ENCODE measurements around the gene APOBEC3F.
"Not testable (repeated sequence)": the region's sequence is repeated elsewhere in the genome, so short reads cannot be mapped to it uniquely, and the experiment has no call there.

Gene APOBEC3F

DNA sequence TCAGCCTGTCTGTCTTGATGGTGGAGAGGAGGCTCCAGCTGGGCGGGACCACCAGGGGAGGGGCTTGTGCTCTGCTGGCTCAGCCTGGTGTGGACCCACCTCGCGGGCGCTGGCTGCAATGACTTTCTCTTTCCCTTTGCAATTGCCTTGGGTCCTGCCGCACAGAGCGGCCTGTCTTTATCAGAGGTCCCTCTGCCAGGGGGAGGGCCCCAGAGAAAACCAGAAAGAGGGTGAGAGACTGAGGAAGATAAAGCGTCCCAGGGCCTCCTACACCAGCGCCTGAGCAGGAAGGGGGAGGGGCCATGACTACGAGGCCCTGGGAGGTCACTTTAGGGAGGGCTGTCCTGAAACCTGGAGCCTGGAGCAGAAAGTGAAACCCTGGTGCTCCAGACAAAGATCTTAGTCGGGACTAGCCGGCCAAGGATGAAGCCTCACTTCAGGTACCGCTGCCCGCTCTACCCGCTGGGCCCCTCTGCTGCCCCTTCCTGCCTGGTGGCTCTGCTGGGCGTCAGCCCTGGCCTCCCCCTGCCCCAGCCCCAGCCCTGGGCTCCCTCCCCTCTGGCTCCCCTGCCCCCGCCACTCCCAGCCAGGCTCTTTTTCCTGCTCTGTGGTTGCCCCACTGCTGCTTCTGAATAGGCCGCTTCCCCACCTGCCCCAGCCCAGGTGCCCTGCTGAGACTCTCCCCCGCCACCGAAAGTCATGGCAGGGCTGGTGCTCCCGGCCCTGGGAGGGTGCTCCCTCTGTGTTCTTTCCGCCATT is at the start of gene APOBEC3F:
APOBEC3F (plus strand) TSS at position 327 of the 759 bp plus-strand sequence; CDS start at position 424, 97 bp downstream.
- peak; percentile 7 for DNase-seq

DNA sequence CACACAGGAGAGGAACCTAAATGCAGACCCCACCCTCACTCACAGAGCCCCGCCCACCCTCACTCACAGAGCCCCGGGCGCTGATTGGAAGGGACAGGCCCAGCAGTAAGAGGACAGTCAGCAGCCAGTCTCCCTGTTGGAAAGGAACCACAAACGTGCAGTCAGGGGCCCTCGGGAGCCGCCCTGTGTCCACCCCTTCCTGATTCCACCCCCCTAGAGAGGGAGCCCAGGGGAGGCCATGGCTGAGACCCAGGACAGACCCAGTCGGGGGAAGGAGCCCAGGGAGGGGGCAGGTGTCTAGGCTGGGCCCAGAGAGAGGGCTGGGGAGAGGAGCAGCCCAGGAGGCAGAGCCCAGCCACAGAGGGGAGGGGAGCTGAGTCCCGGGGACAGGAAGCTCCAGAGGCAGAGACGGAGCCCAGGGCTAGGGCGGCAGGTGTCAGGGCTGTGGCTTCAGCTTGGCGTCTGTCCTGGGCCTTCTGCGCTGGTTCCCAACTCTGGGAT is 47.7 kb upstream of the APOBEC3F start:
- DNase-seq = not testable (repeated sequence)

DNA sequence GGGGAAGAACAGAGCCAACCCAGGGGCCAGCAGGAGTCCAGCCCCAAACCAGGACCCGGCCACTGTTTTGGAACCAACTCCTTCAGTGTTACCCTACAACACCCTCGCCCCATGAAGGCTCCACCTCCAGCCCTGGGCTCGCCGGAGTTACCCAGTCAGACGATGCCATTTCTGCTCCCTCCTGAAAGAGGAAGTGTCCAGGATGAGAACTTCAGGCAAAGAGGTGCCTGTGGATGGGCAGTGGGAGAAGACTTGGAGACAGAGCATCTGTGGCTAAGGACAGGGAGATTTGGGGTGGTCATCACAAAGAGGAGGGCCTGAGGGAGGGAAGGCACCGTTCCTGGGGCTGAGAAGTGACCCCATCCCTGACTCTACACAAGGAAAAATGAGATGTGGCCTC is 44.6 kb upstream of the APOBEC3F start:
- DNase-seq = no peak

DNA sequence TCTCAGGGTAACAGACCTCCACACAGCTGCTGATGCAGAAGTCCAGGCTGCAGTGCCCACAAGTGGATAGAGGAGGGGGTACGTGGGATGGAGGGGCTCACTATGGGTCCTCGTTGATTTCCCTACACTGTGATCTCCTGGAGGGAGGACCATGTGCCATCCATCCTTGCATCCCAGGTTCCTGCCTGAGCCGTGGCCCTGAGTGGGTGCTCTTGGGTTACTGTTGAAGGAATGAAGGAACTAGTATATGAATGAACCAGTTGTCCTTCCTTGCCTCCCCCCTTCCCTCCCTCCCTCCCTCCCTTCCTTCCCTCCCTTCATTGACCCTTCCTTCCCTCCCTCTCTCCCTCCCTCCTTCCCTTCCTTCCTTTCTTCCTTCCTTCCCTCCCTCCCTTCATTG is 43.1 kb upstream of the APOBEC3F start:
- no peak for DNase-seq

DNA sequence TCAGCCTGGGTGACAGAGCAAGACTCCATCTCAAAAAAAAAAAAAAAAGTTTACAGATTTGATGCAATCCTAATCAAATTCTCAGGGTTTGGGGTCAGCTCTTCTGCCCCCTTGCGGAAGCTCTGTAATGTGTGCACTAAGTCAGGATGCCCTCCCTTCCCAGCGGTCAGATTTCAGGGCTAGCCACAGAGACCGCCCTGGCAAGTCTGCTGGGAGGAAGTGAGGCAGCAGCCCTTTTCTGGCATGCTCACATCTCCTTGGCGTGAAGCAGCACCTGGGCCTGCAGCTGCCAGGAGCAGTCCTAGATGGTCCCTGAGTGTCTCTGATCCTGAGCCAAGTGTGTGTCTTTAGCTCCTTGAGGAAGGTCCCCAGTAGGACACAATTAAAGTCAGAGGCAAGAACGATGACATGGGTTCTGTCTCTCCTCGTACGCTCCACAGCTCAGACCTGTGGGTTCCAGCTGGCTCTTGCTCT is 37.5 kb upstream of the APOBEC3F start:
- peak; percentile 68 for DNase-seq

DNA sequence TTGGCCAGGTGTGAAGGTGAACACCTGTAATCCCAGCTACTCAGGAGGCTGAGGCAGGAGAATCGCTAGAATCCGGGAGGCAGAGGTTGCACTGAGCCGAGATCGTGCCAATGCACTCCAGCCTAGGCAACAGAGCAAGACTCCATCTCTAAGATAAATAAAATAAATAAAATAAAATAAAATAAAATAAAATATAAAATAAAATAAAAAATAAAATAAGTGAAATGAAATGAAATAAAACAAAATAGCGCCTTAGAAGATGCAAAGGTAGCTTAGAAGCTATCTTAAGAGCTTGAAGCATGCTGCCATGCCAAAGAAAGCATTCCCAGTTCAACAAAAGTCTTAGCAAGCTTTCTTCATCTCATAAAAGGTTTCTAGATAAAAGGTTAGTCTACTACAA is 33.5 kb upstream of the APOBEC3F start:
- no peak for DNase-seq

DNA sequence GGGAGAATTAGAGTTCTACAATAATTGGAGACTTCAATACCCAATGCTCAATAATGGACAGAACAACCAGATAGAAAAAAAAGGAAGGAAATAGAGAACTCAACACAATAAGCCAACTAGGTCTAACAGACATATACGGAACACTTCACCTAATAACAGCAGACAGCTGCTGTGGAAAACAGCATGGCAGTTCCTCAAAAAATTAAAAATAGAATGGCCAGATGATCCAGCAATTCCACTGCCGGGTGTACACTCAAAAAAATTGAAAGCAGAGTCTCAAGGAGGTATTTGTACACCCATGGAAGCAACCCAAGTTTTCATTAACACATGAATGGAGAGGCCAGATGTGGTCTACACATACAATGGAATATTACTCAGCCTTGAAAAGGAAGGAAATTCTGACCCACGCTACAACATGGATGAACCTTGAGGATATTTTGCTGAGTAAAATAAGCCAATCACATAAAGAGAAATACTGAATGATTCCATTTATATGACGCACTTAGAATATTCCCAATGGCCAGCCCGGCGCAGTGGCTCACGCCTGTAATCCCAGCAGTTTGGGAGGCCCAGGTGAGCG is 32.3 kb upstream of the APOBEC3F start:
- not testable (repeated sequence) for DNase-seq

DNA sequence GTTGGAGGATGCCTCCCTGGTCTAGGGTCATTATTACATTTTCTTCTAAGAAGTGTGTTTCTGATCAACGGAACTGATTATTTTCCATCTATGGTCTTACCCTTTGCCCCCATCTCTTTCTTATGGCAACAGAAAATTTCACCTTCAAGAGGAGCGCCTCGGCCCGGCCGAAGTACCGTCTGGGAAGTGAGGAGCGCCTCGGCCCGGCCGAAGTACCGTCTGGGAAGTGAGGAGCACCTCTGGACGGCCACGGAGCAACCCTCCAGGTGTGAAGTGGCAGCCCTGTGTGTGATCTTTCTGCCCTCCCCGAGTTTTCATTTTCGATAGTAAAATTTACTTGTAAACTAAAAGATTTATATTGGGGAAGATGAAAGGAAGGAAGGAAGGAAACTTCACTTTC is 29.7 kb upstream of the APOBEC3F start:
- no peak for DNase-seq

DNA sequence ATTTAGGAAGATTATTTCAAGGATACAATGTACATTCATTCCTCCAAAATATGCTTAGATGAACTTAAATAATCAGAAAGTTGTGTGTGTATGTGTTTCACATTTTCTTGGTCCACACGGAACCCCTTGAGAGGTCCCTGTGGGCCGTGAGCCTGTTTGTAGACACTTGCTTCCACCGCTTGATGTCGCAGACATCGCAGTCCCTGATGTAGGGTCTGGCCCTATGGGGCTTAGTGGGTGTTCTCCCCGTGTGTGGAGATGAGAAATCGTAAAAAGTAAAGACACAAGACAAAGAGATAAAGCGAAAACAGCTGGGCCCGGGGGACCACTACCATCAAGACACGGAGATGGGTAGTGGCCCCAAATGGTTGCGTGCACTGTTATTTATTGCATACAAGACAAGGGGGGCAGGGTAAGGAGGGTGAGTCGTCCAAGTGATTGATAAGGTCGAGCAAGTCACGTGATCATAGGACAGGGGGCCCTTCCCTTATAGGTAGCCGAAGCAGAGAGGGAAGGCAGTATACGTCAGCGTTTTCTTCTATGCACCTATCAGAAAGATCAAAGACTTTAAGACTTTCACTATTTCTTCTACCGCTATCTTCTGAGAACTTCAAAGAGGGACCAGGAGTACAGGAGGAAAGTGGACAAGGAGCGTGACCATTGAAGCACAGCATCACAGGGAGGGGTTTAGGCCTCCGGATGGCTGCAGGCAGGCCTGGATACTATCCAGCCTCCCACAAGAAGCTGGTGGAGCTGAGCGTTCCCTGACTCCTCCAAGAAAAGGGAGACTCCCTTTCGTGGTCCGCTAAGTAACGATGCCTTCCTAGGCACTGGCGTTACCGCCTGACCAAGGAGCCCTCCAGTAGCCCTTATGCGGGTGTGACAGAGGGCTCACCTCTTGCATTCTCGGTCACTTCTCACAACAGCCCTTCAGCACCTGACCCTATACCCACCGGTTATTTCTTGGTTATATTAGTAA is 27.8 kb upstream of the APOBEC3F start:
- DNase-seq = no peak

DNA sequence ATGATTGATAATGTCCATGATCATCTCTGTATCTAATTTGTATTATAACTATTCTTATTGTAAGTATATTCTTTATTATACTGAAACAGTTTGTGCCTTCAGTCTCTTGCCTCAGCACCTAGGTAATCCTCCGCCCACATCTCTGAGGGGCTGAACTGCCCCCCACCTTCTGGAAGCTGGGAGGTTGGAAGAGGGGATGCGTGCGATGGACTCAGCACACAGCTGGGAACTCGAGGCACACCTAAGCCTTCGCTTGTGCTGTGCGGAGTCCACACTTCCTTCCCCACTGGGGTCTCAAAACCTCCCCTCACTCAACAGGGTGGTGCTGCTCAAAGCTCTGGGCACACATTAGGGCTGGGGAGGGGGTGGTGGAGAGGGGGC is 27.1 kb upstream of the APOBEC3F start:
- not testable (repeated sequence) for DNase-seq

DNA sequence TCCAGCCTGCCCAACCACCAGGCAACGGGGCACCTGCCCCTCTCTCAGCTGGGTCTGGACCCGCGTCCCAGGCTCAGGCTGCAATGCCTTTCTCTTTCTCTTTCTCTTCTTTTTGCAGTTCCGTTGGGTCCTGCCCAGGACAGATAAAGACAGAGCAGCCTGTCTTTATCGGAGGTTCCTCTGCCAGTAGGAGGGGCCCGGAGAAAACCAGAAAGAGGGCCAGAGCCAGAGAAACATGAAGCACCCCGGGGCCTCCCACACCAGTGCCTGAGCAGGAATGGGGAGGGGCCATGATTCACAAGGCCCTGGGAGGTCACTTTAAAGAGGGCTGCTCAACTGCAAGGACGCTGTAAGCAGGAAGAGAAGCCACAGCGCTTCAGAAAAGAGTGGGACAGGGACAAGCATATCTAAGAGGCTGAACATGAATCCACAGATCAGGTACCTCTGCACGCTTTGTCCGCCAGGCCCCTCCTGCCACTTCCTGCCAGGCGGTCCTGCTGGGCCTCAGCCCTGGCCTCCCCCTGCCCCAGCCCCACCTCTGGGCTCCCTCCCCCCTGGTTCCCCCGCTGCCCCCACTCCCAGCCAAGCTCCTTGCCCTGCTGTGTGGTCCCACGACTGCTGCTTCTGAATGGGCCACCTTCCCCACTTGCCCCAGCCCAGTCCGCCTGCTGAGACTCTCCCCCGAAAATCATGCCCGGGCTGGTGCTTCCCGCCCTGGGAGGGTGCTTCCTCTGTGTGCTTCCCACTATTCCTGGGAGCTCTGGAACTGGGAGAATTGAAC is 26.5 kb upstream of the APOBEC3F start, which contains the start of gene APOBEC3C:
APOBEC3C (plus strand) TSS at position 316 of the 781 bp plus-strand sequence; CDS start at position 422, 106 bp downstream.
- DNase-seq = peak; percentile 70

DNA sequence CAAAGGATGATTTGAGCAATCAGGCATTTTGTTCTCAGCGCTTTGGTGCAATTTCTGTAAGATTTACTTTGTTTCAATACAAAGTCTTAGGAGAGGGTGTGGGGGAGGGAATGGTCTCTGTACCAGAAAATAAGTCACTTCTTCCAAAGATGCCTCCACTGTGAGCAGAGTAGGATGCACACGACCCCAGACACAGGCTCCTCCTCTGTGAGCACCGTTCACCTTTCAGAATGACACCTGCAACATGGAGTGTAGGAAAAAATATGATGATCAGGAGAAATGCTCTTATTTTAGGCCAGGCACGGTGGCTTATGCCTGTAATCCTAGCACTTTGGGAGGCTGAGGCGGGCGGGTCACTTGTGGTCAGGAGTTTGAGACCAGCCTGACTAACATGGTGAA is 25.9 kb upstream of the APOBEC3F start:
- not testable (repeated sequence) for DNase-seq

DNA sequence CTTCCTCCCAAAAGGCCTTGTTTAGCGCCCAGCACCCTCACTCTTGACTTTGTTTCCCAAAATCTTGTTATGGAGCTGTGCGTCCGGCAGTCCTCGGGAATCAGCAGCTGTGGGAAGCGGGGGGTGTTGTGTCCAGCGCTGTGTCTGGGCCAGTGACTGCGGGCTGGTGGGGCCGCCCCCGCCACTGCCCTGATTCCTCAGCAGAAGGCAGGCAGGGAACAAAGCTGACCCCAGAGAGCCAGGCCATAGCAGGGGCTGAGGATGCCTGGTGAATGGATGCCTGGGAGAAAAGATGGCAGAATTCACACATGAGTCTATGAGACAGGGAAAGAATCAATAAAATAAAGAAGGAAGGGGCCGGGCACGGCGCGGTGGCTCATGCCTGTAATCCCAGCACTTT is 24.1 kb upstream of the APOBEC3F start:
- DNase-seq = no peak

DNA sequence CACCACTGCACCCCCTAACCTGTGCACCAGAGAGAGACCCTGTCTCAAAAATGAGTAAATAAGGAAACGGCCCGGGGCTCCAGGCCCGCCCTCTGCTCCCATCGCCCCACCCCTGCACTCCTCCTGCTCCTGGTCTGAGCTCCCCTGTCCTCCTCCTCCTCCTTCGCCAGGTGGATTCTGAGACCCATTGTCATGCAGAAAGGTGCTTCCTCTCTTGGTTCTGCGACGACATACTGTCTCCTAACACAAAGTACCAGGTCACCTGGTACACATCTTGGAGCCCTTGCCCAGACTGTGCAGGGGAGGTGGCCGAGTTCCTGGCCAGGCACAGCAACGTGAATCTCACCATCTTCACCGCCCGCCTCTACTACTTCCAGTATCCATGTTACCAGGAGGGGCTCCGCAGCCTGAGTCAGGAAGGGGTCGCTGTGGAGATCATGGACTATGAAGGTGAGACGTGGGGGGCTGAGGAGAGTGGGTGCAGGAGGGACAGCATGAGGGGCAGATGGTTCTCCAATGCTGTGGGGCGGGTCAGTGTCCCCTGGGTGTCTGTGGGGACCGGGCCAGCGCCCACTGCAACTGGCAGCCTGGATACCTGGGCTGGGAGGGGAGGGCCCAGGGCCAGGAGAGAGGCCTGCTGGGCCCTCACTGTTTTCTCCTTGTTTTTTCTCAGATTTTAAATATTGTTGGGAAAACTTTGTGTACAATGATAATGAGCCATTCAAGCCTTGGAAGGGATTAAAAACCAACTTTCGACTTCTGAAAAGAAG is 22.9 kb upstream of the APOBEC3F start:
- DNase-seq = no peak

DNA sequence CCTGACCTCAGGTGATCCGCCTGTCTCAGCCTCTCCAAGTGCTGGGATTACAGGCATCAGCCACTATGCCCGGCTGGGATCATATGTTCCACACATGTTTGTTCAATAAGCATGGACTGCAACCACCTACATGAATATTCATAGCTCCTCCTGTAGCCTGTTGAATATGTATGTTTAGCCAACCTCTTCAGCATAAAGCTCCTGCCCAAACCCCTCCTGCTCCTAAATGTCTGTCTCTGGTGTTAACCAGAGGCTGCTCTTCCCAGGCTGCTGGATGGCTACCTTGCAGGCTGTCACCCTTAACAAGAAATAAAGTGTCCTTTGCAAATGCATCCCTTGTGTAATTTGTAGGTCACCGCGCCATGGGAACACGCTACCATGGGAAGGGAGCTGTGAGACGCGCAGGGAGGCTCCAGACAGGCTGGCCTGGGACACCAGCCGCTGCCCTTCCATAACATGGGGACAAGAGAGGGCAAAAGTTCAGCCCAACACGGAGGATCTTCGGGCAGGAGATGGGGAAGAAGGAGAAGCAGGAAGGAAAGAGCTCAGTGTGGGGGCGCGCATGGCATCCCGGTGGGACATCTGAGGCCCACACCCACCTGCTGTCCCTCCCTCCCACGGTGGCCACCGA is 20.5 kb upstream of the APOBEC3F start:
- not testable (repeated sequence) for DNase-seq

DNA sequence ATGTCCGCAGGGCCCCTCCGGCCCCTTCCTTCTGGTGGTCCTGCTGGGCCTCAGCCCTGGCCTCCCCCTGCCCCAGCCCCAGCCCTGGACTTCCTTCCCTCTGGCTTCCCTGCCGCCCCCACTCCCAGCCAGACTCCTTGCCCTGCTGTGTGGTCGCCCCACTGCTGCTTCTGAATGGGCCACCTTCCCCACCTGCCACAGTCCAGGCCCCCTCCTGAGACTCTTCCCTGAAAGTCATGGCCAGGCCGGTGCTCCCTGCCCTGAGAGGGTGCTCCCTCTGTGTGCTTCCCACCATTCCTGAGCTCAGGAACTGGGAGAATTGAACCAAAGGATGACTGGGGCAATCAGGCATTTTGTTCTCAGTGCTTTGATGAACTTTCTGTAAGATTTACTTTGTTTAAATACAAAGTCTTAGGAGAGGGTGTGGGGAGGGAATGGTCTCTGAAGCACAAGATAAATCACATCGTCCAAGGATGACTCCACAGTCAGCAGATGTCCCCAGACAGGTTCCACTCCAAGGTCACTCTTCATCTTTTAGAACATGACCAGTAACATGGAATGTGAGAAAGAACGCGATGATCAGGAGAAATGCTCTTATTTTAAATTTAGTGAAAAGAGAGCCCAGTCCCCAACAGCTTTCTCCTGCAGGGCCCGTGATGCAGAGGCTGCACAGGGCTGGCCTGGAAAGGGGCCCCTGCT is 19.0 kb upstream of the APOBEC3F start:
- DNase-seq = no peak

DNA sequence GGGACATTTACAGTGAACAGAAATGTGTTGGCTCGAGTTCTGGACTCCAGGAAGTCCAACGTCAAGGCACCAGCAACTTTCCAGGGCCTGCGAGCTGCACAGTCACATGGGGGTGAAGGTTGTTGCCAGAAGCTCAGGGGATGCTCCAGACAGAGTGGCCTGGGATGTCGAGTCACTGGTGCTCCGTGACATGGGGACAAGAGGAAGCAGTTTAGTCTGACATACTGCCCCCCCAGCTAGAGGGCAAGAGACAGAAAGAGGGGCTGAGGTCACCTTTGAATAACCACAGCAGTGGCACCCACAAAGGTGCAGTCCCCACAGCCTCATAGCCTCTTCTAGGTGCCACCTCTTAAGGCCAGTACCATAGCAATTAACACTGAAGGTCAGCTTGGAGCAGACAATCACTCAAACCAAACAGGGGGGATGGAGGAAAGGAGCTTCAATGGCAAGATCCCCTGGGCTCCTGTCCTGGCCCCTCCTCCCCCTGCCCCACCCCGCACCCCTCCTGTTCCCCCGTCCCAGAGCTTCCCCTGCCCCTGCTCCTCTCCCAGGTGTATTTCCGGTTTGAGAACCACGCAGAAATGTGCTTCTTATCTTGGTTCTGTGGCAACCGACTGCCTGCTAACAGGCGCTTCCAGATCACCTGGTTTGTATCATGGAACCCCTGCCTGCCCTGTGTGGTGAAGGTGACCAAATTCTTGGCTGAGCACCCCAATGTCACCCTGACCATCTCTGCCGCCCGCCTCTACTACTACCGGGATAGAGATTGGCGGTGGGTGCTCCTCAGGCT is 15.9 kb upstream of the APOBEC3F start:
- DNase-seq = no peak

DNA sequence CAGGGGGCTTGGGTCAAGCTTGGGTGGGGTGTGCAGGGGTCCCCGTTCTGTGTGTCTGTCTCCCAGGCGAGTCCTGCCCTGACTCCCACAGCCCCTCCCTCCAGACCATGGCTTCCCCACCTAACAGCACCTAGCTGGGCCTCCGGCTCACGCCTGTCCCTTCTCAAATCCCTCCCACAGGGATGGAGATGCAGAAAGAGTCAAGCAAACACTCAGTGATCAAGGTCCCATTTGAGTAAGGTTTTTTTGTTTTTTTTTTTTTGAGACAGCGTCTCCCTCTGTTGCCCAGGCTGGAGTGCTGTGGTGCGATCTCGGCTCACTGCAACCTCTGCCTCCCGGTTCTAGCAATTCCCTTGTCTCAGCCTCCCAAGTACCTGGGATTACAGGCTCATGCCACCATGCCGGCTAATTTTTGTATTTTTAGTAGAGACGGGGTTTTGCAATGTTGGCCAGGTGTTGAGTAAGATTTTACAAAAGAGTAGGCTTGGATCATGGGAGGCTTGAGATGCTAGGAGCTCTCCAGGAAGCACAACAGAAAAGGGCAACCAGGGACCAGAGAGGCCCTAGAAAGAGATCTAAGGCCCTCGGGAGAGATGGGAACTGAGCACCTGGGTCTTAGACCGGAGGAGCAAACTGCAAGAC is 14.0 kb upstream of the APOBEC3F start:
- no peak for DNase-seq

DNA sequence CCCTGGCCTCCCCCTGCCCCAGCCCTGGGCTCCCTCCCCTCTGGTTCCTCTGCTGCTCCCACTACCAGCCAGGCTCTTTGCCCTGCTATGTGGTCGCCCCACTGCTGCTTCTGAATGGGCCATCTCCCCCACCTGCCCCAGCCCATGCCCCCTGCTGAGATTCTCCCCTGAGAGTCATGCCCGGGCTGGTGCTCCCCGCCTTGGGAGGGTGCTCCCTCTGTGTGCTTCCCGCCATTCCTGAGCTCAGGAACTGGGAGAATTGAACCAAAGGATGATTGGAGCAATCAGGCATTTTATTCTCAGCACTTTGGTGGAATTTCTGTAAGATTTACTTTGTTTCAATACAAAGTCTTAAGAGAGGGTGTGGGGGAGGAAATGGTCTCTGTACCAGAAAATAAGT is 12.9 kb upstream of the APOBEC3F start:
- DNase-seq = no peak
